Kidney epithelial cell (primary cell): ENCODE data around the gene RNPEPL1. TPM values are rescaled to one million over a fixed set of nuclear protein-coding genes. Genes with fewer than 3 reads are reported as not detected.

ENCODE experiments used
- DNase-seq: peaks from one replicate; pipeline ENCODE4 v3.0.0-alpha.2; 2010; ENCODE audit warnings: low read depth
- H3K27me3 ChIP-seq: 2 replicates; pipeline ENCODE4 v1.6.0; 2011; ENCODE audit warnings: low read length; ENCODE audit not compliant: control insufficient read depth, insufficient read depth
- H3K36me3 ChIP-seq: 2 replicates; pipeline ENCODE4 v1.5.1; 2011; ENCODE audit warnings: low read length; ENCODE audit not compliant: control insufficient read depth, insufficient read depth
- H3K4me3 ChIP-seq: 2 replicates; pipeline ENCODE4 v1.5.1; 2011; ENCODE audit warnings: low read depth, mild to moderate bottlenecking, control low read depth, low read length
- CTCF ChIP-seq: IDR thresholded peaks from 2 replicates; pipeline ENCODE4 v1.5.1; 2011; ENCODE audit warnings: mild to moderate bottlenecking, moderate library complexity, low read length, control low read depth, inconsistent platforms; ENCODE audit not compliant: insufficient read depth, poor library complexity, severe bottlenecking
- total RNA-seq: library from RNA; depleted of rRNA; stranded (reverse); fragments of >200 nt; gene quantifications from 2 replicates; pipeline ENCODE4 v1.2.3, GENCODE V29; 2015

Gene RNPEPL1
- total RNA-seq, 1 donor from 2014 or later: 91.3 TPM

GRCh38 chr2:240574386-240575100 lies 6.3 kb downstream of the RNPEPL1 start:
- DNase-seq: no peak
- Histone ChIP-seq H3K4me3 (no peak overlapping the region), H3K27me3 (no peaks in the 10 kb centered on the region), H3K36me3 (no peaks in the 10 kb centered on the region)
- no peak for TF ChIP-seq CTCF

GRCh38 chr2:240575101-240575965 lies 7.0 kb downstream of the RNPEPL1 start:
- no peak for TF ChIP-seq CTCF
- Histone ChIP-seq H3K4me3 (no peak overlapping the region), H3K36me3 (no peaks in the 10 kb centered on the region), H3K27me3 (no peaks in the 10 kb centered on the region)
- no peak for DNase-seq

GRCh38 chr2:240576036-240576435 lies 7.8 kb downstream of the RNPEPL1 start:
- Histone ChIP-seq H3K36me3 (no peaks in the 10 kb centered on the region), H3K4me3 (no peak overlapping the region), H3K27me3 (no peaks in the 10 kb centered on the region)
- TF ChIP-seq CTCF: no peak
- DNase-seq: no peak

GRCh38 chr2:240576436-240577205 lies 8.3 kb downstream of the RNPEPL1 start:
- no peak for TF ChIP-seq CTCF
- Histone ChIP-seq H3K36me3 (no peaks in the 10 kb centered on the region), H3K4me3 (no peak overlapping the region), H3K27me3 (no peaks in the 10 kb centered on the region)
- no peak for DNase-seq

GRCh38 chr2:240577281-240578109 lies 9.2 kb downstream of the RNPEPL1 start:
- TF ChIP-seq CTCF: no peak
- DNase-seq: no peak
- H3K36me3 ChIP-seq: no peaks in the 10 kb centered on the region
- no peak overlapping the region for H3K4me3 ChIP-seq
- no peaks in the 10 kb centered on the region for H3K27me3 ChIP-seq
